Measurements from ENCODE around the gene GMCL2.

Gene GMCL2

GRCh38 chr5:178214160-178214803 lies 27.1 kb upstream of the GMCL2 start:
- H3K27ac ChIP-seq: no peak overlapping the region
- no peak for TF ChIP-seq CTCF (conservative IDR thresholded peaks at IDR 0.05)

- H3K27ac ChIP-seq: no peak overlapping the region
- no peak for TF ChIP-seq CTCF (conservative IDR thresholded peaks at IDR 0.05)
These were observed 26.6 kb upstream of the GMCL2 start for GRCh38 chr5:178213748-178214151.

GRCh38 chr5:178213003-178213461 lies 25.9 kb upstream of the GMCL2 start:
- no peak overlapping the region for H3K27ac ChIP-seq
- no peak for TF ChIP-seq CTCF (conservative IDR thresholded peaks at IDR 0.05)

- no peak for TF ChIP-seq CTCF (conservative IDR thresholded peaks at IDR 0.05)
- H3K27ac ChIP-seq: no peak overlapping the region
These were observed 25.3 kb upstream of the GMCL2 start for GRCh38 chr5:178212241-178213002.

- no peak overlapping the region for H3K27ac ChIP-seq
- TF ChIP-seq CTCF (conservative IDR thresholded peaks at IDR 0.05): no peak
These were observed 24.2 kb upstream of the GMCL2 start for GRCh38 chr5:178211095-178212048.

- TF ChIP-seq CTCF (conservative IDR thresholded peaks at IDR 0.05): no peak
- no peak overlapping the region for H3K27ac ChIP-seq
These were observed 23.5 kb upstream of the GMCL2 start for GRCh38 chr5:178210686-178211085.

- H3K27ac ChIP-seq: no peak overlapping the region
- TF ChIP-seq CTCF (conservative IDR thresholded peaks at IDR 0.05): no peak
These were observed 22.9 kb upstream of the GMCL2 start for GRCh38 chr5:178210073-178210535.
